HG02852 (cell line): Measurements from ENCODE around the gene ARHGEF4.
"Not testable (repeated sequence)": the region's sequence is repeated elsewhere in the genome, so short reads cannot be mapped to it uniquely, and the experiment has no call there.

Source experiments
- ATAC-seq: cut with Tn5 transposase; IDR thresholded peaks from one replicate; pipeline ENCODE4 v1.9.1; 2021; ENCODE audit warnings: mild to moderate bottlenecking, moderate library complexity; ENCODE audit not compliant: unreplicated experiment

Gene ARHGEF4

DNA sequence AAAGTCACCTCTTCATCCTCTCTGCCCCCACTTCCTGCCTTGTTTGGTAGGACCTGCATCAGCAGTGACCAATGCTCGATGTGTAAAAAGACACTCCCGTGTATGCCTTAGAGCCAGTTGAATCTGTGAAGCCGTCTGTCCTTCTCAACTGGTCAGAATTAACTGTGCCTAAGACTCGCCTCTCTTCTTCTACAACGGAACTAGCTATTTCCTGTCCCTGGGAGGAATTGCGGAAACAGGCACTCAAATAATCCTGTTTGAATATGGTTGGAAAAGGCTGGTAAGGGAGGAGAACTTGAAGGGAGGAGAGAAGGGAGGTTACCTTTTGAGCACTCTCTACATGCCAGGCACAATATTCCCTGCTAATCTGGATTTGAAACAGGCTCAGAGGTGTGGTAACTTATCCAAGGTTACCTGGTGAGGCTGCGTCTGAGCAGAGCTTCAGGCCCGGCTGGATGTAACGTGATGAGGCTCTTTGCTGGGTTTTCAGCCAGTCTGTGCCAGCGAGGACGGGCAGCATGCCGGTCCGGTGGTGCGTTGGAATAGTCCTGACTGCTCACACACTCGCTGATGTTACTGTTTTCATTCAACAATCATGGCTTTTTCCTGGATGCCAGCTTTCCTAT, 129.5 kb downstream of the ARHGEF4 start:
- no peak for ATAC-seq

DNA sequence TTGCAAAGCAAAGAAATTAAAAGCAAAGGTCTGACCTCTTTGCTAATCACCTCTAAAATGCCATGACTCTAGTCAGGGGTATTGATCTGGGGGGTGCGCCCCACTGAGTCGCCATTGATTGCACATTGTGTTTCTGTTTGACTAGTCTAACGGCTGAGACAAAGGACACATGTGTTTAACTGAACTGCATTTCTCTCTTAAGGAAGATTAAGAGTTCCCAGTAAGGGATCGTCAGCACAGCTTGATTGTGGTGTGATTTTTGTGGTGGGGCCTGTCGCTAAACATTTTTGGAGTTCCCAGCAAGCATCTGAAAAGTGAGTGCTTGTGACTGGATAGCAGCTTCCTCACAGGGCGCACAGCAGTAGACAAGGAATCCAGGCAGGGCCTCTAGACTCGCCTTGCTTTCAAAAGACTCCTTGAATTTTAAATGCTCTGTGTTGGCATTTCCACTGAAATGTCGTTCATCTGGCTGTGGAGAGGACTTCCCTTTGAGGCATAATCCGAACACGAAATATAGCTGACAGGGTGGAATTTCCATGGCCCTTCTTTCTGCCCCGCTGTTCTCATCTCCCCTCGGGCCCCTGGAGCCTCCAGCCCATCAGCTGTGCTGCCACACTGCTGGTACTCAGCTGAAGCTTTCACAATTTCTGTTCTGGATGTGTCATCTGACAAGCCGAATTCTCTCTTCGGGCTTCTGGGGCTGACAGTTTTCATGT, 130.2 kb downstream of the ARHGEF4 start:
- ATAC-seq: no peak

DNA sequence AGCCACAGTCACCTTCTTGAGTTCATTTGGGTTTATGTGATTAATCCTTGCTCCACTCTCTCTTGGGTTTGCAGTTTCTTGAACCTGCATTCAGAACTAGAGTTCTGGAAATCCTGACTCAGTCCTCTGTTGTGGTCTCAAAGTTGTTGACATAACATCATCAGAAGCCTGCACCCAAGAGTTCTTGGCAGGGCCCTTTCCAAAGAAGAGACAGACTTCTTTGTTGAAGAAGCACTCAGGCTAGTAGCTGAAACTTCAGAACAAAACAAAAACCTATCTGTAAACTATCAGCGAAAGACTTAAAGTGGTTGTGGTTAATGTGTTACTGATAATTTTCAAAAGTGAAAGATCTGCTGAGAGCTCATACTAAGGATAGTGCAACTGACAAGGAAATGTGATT, 135.7 kb downstream of the ARHGEF4 start:
- ATAC-seq: no peak

DNA sequence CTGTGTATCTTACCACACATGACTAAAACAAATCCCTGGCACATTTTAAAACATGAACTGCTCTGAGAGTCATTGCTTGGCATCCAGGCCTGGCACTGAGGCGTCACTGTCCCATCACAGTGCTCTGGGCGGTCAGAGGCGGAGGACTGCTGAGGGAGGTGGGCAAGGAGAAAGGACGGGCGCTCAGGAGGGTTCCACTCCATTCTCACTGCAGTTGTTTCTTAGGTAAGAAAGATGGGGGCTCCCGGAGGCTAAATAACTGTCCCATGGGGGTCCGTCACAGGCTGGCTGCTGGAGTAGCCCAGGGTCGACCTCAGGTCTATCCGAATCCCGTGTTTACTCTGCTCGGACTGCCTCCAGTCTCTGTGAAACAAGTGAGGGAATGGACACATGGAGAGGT, 139.0 kb downstream of the ARHGEF4 start:
- ATAC-seq: no peak

DNA sequence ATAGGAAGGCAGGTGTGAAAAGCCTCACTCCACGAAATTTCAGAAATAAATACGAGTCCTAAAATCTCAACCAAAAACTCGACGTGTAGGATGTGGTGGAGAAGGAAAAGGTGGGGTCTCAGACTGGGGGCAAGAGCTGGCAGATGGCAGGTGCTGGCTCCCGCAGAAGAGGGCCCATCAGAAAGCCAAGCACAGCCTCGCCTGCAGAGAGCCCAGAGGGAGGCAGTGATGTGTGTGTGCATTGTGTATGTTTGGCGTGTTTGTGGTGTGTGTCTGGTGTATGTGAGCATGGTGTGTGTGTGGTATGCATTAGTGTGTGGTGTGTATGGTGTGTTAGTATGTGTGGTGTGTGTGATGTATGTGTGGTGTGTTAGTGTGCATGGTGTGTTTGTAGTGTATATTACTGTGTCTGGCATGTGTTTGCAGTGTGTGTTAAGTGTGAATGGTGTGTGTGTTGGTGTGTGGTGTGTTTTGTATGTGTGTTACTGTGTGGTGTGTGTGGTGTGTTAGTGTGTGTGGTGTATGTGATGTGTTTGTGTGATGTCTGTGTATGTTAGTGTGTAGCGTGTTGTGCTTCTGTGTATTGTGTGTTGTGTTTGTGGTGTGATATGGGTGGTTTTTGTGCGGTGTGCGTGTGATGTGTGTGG, 140.0 kb downstream of the ARHGEF4 start:
- no peak for ATAC-seq

DNA sequence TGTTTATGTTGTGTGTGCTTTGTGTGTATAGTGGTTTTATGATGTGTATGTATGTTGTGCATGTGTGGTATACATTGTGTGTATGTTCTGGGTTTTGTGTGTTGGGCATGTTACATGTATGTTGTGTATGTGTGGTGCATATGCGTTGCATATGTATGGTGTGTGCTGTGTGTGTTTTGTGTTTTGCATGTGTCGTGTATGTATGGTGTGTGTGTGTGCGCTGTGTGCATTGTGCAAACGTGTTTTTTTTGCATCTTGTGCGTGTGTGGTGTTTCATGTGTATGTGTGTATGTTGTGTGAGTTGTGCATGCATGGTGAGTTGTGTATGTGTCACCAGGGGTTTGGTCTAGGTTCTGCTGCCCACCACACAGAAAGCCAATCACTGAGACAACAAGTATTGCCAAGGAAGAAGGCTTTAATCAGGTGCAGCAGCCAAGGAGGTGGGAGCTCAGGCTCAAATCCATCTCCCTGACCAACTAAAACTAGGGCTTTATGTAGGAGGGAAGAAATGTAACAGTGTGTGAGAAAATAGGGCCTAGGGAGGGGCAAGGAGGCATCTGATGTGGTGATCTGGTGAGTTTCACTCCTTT, 140.8 kb downstream of the ARHGEF4 start:
- no peak for ATAC-seq

DNA sequence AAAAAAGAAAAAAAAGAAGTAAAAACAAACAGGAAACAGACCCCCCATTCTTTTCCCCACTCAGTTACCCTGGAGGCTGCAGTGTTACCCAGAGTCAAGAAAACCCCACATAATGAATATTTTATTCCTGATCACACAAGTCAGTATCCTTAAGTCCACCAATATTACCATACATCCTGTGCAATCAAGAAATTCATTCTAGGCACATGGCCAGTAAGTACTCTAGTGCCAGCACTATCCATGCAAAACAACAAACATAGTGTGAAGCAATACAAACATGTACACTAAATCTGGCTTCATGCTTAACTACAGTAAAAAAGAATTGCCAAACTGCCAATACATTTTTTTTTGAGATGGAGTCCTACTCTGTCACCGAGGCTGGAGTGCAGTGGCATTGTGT, 145.0 kb downstream of the ARHGEF4 start:
- ATAC-seq: no peak

DNA sequence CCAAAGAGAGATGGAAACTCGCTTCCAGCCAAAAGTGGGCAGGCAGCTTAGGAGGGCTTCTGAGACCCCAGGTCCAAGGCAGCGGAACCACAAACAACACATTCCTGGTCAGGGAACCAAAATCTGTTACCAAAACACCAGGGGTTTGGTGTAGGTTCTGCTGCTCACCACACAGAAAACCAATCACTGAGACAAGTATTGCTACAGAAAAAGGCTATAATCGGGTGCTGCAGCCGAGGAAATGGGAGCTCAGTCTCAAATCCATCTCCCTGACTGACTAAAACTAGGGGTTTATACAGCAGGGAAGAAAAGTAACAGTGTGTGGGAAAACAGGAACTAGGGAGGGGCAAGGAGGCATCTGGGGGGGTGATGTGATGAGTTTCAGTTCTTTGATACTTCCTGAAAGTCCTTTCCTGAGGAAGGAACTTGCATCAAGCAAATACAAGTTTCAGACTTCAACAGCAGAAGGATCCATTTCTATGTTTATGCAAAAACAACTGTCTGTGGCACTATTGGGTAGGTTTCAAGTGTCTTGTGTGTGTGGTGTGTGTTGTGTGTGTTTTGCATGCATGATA, 148.6 kb downstream of the ARHGEF4 start:
- ATAC-seq: no peak

DNA sequence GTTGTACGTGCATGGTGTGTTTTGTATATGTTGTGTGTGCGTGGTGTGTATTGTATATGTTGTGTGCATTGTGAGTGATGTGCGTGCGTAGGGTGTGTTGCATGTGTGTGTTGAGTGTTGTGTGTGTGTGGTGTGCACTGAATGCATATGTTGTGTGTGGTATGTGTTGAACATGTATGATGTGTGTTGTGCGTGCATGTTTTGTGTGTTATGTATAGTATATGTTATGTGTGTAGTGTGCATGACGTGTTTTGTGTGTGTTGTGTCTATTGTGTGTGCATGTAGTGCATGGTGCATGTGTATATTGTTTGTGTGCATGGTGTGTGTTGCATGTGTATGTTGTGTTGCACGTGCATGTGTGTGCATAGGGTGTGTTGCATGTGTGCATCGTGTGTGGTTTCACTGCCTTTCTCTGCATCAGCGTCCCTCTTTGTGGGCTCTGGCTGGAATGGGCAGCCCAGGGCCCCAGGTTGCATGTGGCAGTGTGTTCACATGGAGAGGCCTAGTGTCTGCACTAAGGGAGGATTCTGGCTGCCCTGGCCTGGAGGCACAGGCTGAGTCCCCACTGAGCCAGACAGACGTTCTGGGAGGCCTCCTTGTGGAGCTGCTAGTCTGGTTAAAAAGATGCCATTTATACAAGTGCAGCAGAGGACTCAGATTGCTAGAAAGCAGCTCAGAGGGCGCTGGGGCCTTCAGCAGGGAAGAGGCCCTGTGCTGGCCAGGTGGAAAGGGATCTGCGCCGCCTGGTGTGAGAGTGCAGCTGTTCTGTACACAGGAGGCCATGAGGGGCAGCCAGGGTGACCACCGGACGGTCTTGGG, 149.3 kb downstream of the ARHGEF4 start:
- no peak for ATAC-seq

DNA sequence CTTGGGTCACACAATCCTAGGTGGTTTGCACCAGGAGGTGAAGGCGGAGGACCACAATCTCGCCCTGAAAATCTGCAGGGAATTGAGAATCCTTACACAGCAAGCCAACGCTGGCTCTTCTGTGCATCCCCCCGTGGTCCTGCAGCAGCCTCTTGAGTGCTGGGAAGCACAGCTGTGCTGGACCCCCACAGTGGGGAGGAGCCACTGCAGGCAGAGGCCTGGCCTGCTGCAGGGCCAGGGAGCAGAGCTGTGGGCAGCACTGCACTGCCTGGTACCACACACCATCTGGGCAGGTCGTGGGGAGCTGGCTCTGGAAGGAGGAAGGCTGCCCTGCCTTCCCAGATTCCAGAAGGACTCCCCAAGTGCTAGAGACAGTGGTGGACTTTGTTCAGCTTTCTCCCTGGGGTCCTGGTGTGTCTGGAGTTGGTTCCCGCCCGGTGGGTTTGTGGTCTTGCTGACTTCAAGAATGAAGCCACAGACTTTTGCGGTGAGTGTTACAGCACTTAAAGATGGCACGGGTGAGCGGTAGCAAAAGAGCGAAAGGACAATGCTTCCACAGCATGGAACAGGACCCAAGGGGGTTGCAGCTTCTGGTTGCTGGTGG, 150.3 kb downstream of the ARHGEF4 start:
- ATAC-seq: no peak

DNA sequence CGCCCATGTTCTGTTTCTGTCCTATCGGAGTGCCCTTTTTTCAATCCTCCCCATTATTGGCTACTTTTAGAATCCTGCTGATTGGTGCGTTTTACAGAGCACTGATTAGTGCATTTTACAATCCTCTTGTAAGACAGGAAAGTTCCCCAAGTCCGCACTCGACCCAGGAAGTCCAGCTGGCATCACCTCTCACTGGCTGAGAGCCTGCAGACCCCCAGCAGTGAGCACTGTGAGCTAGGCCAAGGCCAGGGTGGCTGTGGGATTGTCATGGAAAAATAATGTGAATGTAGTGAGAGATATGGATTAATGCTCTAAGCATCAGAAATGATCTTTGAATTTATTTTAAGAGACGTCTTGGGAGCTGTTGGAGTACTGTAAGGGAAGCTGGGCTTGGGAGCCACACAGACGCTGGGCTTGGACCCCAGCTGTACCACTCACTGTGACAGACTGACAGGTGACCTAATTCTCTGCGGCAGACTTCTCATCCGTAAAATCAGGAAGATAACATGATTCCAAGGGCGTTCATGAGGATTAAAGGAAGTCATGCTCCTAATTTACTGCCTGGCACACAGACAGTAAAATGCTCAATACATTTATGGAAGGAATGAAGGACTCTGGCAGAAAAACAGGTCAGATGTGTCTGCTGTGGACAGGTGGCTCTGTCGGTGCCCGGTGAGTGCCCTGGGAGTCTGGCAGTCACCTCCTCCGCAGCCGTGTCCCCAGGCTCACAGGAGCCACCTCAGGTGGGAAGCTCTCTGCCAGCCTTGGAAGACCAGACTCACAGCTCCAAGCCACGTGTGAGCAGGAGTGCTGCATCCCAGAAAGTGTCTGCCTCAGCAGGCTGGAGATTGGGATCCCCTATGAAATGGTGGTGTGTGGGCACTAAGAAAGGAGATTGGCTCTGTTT, 151.1 kb downstream of the ARHGEF4 start:
- ATAC-seq: no peak

DNA sequence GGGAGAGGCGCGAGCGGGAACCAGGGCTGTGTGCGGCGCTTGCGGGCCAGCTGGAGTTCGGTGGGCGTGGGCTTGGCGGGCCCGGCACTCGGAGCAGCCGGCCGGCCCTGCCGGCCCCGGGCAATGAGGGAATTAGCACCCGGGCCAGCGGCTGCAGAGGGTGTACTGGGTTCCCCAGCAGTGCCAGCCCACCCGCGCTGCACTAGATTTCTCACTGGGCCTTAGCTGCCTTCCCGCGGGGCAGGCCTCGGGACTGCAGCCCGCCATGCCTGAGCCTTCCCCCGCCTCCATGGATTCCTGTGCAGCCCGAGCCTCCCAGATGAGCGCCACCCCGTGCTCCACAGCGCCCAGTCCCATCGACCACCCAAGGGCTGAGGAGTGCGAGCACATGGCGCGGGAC, 154.7 kb downstream of the ARHGEF4 start:
- ATAC-seq: not testable (repeated sequence)

DNA sequence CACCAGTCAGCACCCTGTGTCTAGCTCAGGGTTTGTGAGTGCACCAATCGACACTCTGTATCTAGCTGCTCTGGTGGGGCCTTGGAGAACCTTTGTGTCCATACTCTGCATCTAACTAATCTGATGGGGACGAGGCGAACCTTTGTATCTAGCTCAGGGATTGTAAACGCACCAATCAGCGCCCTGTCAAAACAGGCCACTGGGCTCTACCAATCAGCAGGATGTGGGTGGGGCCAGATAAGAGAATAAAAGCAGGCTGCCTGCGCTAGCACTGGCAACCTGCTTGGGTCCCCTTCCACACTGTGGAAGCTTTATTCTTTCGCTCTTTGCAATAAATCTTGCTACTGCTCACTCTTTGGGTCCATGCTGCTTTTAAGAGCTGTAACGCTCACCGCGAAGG, 155.3 kb downstream of the ARHGEF4 start:
- not testable (repeated sequence) for ATAC-seq

DNA sequence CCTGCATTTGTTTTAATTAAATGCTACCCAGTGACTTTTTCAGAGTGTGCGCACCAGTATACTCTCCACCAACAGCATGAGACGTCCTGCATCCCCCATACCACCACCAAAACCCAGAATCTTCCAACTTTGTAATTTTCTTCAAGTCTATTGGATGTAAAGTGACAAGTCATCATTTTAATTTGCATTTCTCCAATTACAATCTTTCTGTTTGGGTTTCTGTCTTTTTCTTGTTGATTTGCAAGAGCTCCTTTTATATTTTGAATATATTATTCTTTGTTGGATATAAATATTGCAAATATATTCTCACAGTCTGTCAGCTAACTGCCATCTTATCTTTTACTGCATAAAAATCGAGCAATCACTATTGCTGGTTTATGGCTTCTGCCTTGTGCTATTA, 160.0 kb downstream of the ARHGEF4 start:
- no peak for ATAC-seq

DNA sequence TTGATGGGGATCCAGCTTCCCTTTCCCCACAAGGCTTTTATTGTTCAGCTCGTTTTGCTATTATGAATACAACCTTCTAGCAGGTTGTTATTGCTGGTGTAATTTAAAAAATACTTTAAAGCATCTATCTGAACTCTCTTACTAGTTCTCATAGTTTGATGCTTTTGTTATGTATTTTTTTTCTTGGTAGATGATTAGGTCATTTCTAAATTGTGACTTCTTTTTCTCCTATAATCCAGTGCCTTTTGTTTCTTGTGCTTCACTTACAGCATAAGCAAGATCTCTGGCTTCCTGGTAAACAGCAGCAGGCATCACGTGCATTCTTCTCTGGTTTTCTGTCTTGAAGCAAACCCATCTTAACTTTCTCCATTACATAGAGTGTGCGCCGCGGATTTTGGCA, 160.5 kb downstream of the ARHGEF4 start:
- no peak for ATAC-seq

DNA sequence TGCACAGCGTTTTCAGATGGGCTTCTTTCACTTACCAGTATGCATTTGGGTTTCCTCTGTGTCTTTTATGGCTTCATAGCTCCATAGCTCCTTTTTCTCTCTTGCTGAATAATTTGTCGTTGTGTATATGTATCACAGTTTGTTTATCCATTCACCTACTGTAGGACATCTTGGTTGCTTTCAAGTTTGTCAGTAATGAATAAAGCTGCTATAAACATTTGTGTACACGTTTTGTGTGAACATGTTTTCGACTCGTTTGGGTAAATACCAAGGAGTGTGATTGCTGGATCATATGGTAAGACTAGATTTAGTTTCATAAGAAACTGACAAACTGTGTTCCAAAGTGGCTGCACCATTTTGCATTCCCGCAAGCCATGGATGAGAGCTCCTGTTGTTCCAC, 161.8 kb downstream of the ARHGEF4 start:
- ATAC-seq: no peak

DNA sequence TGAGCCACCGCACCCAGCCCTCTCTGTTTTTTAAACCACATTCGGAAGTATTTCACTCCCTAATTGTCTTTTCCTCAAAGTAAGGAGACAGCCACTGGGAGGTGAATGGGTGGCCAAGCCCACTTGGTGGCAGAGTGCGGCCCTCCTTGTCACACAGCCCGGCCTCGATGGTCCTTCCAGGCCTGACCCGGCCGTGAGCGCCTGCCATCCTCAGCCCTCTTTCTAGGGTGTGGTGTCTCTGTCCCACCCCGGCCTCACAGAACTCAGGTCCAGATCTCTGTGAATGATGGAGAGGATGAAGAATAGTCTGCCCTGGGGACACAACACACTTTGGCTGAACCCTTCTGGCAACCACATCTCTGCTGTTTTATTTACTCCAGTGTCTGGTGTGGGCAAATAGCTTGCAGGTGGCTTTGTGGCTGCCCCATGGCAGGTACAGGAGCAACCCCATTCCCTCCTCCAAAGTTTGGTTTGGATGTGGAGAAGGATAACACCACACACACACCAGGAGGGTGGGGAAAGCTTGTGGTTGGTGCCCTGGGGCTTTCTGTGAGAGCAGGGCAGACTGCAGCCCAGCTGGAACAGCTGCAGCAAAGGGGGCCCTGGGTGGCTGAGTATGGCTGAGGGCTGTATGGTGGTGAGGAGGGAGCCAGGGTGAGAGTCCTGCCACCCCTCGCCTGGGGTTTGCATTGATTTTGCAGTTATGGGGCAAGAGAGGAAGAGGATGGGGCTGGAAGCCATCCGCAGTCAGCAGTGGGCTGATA, 167.9 kb downstream of the ARHGEF4 start:
- no peak for ATAC-seq

DNA sequence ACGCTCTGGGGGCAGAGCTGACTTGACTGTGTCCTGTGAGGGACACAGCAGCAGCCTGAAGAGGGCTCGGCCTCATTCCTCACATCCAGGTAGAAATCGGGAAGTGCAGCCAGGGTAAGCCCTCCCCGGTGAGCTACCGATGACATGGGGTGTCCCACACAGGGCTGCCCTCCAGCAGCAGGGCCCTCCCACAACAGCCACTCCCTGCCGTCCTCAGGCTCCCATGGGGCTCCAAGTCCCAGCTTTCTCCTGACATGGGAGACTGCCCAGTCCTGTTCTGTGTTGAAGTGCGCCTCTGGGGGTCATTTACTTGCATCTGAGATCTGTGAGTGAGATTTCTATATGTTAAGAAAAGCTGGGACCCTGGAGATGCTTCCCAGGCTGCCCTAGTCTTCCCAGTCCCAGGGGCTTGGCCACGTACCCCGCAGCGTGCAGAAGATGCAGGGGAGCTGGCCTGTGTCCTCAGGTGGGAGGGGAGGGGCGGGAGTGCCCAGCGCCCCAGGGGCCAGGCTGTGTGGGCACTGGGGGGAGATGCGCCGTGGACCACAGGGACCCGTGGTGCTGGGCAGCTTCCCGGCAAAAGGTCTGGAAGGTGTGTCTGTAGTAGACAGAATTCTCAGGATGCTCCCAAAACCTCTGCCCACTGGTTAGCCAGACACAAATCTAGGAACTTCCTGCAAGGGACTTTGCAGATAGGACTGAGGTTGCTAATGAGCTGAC, 168.7 kb downstream of the ARHGEF4 start:
- ATAC-seq: no peak
